OCI-LY1 (cell line): ENCODE data around the gene DNMT3A.

Source experiments
- EZH2 ChIP-seq: fragments of 200-600 bp; sonication (generic), shearing (Covaris generic); IDR thresholded peaks from 2 replicates; pipeline ENCODE4 v1.8.0; 2017; ENCODE audit warnings: borderline replicate concordance, mixed run types, mild to moderate bottlenecking, antibody characterized with exemption, low read length, moderate library complexity, mixed read lengths
- TF ChIP-seq, protein P1 (sequence below): fragments of 200-600 bp; sonication (generic), shearing (Covaris generic); IDR thresholded peaks from 2 replicates; pipeline ENCODE4 v1.5.1; 2017; ENCODE audit warnings: mild to moderate bottlenecking, antibody characterized with exemption, low read length, moderate library complexity, mixed read lengths

DNA sequence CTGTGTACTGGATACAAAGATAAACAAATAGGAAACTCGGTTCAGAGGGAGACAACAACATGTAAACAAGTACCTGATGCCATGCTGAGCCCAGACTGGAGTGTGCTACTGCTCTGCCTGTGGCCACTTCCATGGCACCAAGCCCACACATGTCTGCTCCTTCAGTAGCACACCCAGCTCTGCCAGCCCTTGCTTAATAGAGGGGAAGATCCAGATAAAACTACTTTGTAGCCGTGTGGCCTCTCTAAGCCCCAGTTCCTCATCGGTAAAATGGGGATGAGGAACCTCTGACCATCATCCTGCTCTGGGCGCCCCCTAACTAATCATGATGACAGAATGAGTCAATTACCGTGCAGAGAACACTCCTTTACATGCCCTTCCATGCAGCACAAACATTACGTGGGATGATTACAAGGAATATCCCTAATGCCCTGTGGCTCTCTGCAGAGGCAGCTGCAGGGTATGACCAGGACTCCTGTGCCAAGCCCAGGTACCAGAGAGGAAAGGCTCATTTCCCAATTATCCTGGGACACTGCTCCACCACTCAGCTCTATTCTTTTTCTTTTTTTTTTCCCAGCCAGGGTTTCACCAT, 34.9 kb downstream of the DNMT3A start:
- TF ChIP-seq, protein P1, sequence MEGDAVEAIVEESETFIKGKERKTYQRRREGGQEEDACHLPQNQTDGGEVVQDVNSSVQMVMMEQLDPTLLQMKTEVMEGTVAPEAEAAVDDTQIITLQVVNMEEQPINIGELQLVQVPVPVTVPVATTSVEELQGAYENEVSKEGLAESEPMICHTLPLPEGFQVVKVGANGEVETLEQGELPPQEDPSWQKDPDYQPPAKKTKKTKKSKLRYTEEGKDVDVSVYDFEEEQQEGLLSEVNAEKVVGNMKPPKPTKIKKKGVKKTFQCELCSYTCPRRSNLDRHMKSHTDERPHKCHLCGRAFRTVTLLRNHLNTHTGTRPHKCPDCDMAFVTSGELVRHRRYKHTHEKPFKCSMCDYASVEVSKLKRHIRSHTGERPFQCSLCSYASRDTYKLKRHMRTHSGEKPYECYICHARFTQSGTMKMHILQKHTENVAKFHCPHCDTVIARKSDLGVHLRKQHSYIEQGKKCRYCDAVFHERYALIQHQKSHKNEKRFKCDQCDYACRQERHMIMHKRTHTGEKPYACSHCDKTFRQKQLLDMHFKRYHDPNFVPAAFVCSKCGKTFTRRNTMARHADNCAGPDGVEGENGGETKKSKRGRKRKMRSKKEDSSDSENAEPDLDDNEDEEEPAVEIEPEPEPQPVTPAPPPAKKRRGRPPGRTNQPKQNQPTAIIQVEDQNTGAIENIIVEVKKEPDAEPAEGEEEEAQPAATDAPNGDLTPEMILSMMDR, result no peak
- TF ChIP-seq EZH2, result no peak
